Fibroblast of lung (primary cell): ENCODE results near the gene PKHD1.

Experiments used
- EZH2 ChIP-seq: IDR thresholded peaks from 2 replicates; pipeline ENCODE4 v1.5.1; 2012; ENCODE audit warnings: low read length, control low read depth, mild to moderate bottlenecking; ENCODE audit errors: missing control alignments
- TF ChIP-seq, protein P1 (sequence below), 2 donors: IDR thresholded peaks in 1 of 2; conservative IDR thresholded peaks in 1 of 2; 1 replicate in 1 of 2; 2 replicates in 1 of 2; pipeline ENCODE4 v1.5.1; 2011 to 2012; ENCODE audit warnings: low read length in 2 of 2, control low read depth in 1 of 2, inconsistent platforms in 1 of 2, low read depth in 1 of 2, mild to moderate bottlenecking in 1 of 2

DNA sequence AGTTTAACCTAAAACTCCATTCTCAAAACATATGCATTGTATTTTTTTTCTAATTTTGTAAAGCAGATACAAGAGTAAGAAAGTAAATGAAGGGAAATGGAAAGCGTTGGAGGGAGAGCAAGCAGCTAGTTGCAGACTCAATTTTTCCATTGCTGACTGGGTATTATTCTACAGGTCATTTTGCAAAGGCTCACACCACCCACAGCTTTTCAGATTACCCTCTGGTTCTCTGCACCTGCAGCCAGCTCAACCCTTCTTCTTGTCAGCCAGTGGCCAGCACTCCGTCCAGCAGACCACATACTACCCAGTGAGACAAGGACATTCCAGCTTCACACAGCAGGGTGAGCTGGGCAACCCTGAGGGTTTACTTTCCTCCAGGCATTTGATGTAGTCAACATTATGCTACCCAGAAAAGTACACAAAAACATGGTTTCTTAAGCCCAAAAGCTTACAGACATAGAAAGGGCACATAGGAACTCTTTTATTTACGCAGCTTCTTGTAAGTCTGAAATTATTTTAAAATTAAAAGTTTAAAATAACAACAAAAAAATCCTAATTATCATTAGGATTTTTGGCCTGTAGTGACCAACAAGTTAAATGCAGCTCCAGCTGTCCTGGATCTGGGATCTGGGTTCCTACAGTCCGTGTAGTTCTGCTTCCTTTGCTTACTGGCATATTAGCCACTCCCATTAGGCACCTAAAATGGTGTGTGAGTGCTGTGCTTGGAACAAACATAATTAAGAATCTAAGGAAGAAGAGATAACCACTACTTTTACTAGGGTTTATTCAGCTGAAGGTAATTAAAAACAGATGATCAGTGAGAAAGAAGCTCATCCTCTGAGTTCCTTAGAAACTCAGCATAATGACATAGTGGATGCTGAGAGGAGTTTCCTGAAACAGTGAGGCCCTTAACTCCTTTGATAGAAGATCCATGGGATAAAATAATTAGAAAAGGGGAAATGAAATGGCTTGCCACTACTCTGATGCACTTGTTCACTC is 185.3 kb downstream of the PKHD1 start:
- TF ChIP-seq, protein P1, sequence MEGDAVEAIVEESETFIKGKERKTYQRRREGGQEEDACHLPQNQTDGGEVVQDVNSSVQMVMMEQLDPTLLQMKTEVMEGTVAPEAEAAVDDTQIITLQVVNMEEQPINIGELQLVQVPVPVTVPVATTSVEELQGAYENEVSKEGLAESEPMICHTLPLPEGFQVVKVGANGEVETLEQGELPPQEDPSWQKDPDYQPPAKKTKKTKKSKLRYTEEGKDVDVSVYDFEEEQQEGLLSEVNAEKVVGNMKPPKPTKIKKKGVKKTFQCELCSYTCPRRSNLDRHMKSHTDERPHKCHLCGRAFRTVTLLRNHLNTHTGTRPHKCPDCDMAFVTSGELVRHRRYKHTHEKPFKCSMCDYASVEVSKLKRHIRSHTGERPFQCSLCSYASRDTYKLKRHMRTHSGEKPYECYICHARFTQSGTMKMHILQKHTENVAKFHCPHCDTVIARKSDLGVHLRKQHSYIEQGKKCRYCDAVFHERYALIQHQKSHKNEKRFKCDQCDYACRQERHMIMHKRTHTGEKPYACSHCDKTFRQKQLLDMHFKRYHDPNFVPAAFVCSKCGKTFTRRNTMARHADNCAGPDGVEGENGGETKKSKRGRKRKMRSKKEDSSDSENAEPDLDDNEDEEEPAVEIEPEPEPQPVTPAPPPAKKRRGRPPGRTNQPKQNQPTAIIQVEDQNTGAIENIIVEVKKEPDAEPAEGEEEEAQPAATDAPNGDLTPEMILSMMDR (conservative IDR thresholded peaks at IDR 0.05 in 1 of 2, IDR thresholded peaks at IDR 0.05 in 1 of 2; ENCODE audit: low read depth in 1 of 2, low read length in 2 of 2) = no peak
- no peak for TF ChIP-seq EZH2
